HG02759 (cell line): Measurements from ENCODE around the gene GPR84.

Experiments used
- ATAC-seq: cut with Tn5 transposase; IDR thresholded peaks from one replicate; pipeline ENCODE4 v1.9.1; 2021; ENCODE audit warnings: mild to moderate bottlenecking, moderate library complexity; ENCODE audit not compliant: unreplicated experiment

Gene GPR84

DNA sequence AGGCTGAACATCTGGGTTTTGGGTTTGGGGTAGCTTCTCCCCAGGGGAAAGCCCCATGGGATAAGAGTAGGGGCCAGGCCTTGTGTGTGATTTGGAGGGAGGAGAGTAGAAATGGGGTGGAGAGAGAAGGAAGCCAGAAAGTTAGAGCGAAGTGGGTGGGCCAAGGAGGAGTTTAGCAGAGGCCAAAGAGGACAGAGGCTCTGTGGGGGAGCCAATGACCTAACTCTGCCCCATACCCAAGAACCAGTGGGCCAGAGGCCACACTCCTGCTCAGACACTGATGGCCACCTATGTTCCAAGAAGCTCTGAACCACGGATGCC is 10.9 kb upstream of the GPR84 start:
- ATAC-seq, result no peak

DNA sequence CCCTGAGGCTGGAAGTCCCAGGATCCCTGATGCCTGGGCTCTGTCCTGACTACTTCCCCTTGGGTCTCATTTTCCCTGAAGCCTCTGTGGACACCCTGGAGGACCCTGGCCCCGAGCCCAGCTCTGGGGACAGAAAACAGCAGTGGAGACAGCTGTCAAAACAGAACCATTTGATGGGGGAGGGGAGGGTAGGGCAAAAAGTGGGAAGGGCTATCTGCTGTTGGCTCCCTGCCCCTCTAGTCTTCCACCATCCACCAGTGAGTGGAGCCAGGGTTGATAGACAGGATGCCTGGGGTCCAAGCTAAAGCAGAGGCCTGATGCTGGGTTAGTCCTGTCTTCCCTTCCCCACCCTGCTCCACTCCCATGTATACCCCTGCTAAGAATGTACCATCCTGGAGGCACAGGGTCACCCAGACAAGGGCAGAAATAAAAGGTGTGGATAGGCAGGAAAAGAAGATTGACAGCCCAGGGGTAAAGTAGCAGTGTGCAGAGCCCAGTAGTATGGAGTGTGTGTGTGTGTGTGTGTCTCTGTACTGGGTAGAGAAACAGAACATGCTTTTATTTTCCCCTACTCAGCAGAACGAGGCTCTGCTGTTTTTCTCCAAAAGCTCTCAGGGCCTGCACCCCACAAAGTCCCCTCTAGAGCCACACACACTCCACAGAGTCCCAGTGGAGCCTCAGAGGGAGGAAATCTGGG is 10.4 kb upstream of the GPR84 start:
- ATAC-seq, result no peak

DNA sequence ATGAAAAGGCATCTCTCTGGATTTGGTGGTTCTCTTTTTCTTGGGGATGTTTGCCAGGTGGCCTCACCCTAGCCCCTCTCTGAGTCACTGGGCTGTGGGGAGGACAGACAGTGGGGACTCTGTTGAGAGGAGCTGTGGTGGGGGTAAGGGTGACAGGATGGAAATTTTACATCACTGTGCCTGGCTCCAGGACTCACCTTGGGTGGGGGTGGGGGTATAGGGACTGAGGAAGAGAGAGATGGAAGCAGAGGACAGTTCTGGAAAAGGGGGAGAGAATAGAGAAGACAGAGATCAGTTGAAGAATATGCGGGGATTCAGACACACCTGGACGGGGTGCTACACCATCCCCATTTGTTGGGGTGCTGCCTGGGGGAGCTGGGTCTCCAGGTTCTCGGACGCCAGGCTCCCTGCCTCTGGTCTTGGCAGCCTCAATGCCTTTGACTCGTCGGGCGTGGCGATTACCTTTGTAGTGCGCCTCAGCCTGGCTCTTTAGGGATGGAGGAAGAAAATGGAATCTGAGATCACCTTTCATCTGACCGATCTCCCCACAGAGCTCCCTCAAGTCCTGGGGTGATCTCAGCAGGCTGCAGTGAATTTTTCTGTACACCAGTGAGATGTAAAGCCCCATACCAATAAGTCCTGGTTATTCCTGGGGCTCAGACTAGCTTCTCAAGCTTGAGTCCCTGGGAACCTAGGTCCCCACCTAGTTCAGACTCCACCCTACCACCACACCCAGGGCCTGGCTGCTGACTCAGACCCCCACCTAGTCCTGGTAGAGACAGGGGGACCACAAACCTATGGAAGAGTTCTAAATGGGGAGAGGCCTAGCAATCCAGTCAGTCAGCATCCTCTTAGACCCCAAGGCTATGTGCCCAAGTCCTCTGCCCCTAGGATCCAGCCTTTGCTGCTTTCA is 9.6 kb upstream of the GPR84 start:
- ATAC-seq, result no peak

DNA sequence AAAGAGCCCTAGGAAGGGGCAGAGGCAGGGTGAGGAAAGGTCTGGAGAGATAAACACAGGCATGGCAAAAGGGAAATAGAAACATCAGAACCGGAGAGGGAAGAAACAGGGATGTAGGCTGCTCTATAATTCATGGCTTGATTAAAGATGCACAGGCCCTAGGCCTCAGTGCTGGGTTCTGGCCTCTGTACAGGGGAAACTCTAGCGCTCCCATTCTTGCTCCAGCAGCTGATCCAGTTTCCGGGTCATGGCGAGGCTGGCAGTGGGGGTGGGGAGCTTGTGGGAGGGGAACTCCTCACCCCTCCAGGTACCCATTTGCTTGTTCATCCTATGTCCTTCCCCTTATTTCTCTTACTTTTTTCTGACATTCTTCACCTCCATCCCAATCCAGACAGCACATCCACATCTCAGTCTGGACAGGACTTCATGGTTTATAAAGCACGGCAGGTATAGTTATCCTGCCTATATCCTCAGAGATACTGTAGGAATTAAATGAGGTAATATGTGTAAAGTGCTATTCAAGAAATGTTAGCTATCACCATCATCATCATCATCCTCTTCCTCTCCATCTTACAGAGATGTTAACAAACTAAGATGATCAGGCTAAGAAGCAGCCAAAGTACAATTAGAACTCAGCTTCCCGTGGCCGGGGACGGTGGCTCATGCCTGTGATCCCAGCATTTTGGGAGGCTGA is 8.0 kb upstream of the GPR84 start:
- ATAC-seq, result no peak

DNA sequence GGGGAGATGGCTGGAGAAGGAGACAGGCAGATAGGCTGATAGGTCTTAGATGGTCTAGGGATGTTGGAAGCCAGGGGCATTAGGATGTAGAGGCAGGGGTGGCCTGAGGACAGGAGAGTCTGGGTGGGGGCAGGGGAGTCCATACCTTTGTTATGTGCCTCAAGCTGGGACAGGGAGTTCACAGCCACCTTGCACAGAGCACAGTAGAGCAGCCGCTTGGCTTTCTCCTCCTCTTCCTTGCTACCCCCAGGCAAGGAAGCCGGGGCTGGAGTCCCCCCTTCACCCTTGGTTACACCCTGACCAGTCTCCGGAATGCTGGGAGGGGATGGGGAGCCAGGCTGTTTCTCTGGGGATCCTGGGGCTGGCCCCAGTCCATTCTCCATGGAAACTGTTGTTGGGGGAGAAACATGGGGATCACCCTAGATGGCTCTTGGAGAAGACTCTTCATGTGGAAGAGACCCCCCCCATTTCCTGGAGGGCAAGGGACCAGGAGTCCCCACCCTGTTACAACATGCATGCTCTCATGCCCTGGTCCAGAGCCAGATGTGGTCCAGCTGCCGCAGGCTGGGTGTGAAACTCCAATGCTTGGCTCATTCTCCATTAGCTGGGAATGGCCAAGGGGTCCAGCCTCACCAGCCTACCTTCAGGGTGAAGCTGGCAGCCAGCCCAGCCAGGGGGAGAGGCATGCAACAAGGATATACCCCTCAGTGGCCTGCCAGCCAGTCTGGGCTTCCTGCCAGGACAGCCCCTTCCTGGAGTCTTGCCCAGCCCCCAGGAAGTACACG is 7.2 kb upstream of the GPR84 start:
- no peak for ATAC-seq

DNA sequence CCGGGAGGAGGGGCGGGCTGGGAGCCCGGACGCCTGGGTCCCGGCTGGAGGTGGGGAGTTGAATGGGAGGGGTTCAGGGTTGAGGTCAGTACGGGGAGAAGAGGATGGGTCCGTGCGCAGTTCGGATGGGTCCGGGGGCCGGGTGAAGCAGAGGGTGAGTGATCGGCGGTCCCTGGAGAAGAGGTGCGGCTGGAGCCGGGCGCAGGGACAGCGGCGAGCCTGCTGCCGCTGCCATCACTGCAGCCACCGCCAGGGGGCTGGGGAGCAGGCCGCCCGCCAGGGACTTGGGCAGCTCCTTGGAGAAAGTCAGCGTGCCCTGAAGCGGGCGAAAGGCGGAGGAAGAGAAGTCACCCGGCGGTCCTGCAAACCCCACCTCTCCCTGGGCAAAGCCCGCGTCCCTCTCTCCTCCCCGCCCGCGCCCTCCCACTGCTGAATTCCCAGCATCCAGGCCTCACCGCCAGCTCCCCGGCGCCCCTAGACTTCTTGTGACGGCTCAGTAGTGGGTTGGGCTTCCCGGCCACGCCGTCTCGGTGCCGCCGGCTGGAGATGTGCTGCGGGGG is 6.0 kb upstream of the GPR84 start:
- ATAC-seq, result no peak

DNA sequence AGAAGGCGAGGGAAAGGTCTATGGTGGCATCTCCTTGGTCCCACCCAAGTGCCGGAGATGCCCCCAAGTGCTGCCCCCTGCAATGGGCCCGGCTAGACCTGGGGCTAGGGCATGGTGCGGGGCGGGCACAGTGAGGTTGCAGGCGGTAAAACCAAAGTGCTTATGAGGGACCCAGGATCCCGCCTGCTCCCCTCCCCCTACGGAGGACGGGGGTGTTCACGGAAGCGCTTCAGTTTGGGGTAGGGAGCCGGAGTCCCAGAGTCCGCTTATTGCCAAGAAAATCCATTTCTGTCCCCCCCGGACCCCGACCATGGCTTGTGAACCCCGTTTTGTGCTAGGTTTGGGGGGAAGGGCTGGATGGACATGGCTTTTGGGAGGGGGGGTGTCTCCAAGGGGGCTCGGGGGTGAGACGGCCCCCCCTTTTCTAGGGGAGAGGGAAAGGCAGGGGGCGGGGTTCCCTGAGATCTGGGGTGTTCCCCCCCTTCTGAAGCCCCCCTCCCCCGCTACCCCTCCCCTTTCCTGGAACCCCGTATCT is 5.4 kb upstream of the GPR84 start:
- no peak for ATAC-seq

DNA sequence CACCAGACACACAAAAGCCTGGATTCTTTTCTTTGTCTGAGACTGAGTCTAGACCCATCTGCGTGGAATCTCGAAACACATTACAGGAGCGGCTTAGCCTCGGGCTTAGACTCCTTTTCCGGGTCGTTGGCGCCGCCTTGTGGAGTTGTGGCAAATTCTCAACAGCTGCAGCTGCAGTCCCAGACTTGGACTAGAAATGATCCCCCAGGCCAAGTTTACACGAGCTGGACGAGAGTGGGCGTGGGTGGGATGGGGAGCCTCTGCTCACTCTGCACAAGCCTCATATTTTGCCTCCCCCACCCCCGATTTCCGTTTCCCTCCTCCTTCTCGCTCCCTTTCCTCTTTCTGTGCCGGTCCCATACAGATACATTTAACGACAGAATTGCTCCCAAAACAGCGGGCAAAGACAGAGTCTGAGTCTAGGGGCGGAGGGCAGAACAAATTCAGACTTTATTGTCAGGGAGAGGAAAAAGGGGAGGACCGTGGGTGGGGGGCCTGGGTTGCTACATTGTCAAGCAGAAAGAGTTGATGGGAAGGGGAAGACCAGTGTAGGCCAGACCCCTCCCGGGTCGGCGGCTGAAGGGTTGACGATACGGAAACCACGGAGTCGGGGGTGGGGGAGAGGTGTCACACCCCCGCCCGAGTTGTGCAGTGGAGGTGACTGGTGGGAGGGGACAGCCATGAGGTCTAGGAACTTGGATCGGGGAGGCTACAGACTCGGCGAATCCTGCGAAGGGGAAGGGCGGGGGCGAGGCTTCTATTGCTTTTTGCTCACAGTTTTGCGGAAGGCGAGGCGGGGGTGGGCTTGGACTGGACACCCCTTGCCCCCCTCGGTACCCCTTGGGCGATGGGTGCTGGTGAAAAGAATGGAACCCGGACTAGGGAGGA is 4.7 kb upstream of the GPR84 start:
- ATAC-seq, result peak; percentile 83

DNA sequence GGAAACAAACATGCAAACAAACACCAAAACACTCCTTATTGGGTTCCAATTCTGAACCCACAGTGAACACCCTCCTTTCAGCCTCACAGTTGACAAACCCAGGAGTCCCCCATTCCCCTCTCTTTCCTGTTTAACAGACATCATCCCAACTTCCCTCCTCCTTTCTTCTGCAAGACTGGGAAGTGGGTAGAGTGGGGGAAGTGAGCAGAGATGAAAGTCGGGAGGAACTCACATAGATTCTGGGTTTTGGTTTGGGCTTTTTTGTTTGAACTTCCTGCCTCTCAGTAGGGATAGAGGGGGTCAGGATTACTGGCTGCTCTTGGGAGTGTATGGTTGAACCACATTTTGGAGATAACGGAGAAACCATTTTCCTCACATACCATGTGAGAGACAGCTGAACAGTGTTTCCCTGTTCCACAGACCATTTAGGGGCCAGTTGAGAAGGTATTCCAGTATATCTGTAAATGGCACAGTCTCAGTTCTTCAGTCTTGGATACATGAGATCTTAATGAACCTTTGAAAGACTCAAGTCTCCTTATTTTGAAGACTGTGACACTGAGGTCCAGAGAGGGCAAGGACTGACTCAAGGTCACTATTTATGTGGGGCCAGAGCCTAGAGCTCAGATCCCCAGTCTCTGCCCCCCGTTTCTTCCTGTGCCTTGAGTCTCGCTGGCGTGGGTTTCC is 3.9 kb upstream of the GPR84 start:
- peak; percentile 14 for ATAC-seq

DNA sequence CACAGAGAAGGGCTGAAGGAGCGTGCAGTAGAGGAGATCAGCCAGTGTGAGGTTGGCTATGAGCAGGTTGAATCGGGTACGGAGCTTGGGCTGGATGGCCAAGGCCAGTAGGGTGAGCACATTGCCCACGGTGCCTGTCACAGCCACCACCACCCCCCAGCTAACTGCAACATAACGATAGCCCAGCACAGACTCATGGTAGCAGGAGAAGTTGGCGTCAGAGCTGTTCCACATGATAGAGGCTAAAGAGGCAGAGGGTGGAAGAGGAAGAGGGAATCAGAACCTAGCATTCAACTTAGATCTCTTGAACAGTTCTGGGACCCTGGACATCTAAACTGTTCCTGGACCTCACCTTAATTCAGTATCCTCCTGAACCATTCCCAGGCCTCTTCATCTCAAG is 668 bp downstream of the GPR84 start:
- ATAC-seq, result no peak

DNA sequence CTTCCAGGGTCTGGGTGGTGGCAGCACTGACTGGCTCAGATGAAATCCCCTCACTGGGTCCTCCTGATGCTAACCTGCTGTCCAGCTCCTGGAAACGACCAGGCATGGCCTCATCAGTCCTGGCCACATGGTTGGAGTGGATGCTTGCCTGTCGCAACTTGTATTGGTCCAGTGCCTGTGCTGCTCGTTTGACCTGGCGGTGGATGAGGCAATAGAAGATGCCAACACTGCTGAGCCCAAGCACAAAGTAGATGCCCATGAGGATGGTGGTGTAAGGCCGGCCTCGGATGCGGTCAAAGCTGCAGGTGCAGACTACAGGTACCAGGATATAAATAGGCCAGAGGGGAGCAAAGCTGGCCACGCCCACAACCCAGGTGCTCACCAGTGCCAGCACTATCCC is 1.2 kb downstream of the GPR84 start:
- ATAC-seq, result no peak

DNA sequence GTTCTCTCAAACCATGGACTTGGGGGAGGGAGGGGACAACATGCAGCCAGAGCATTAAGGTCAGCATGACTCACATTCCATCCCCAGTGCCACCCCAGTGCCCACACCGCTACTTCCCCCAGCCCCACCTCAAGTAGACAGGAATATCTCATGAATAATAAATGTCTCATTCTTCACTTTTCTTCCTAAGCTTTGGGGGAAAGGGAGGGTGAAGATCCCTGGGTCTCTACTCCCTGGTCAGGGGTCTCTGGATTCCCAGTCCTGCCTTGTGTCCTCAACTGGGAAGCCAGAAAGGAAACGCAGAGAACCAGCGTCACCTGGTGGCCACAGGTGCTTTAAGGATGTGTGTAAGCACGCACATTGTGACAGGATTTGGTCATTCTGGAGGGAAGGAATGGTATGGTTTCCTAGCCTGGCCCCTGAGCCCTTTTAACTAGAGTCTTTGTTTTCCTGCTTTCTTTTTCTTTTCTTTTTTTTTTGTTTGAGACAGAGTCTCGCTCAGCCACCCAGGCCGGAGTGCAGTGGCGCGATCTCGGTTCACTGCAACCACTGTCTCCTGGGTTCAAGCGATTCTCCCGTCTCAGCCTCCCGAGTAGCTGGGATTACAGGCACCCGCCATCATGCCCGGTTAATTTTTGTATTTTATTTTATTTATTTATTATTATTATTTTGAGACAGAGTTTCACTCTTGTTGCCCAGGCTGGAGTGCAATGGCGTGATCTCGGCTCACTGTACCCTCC is 3.4 kb downstream of the GPR84 start:
- ATAC-seq, result no peak

DNA sequence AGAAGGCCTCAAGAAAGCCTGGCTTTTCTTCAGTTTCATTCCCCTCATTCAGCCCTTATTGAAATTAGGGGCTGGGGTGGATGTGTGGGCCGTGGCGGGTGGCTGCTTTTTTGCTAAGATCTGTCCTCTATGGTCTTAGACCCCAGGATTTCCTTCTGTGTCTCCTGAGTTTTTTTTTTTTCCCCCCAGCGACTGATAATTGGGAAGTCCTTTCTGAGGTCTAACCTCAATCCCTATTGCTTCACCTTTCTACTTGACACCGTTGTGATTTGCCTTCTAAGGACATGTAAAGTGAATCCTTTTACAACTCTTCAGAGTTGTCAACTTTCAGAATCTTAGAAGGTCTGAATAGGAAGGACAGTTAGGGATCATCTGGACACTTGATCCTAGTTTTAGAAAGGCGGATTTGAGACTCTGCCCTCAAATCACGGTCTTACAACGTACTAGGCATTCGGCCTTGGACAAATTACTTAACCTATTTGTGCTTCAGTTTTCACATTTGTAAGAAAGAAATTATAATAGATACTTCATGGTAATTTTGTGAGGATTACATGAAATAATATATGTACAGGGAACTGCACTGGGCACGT is 4.4 kb downstream of the GPR84 start:
- ATAC-seq, result no peak

DNA sequence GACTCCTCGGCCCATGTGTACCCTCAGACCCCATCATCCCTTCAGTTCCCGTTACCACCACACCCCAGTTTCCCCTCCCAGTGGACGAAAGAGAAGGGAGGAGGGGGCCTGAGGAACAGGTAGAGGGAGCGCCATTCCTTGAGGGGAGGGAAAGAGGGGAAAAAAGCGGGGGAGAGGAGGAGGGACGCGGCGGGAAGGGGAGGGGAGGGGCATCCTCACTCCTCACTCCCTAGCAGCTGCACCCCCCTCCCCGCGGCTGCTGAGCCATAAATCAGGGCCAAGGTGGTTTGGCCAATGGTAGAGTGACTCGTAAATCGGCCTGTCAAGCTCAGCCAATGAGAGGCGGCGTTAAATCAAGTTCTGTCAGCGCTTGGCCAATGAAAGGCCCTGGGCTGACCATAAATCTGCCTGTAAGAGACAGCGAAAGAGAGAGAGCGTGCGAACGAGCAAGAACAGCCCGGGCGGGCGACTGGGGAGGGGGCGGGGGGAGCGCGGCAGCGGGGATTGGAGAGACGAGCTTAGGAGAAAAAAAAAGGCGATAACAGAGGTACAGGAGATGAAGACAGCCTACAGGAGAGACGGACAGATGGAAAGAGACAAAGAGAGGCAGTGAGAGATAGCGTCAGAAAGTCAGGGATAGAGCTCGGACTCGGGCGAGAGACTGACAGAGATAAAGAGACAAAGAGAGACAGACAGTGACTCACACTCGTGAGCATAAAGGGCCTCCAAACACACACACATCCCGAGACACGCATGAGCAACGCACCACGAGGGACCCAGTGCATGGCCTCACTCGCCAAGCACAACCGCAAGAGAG is 5.1 kb downstream of the GPR84 start:
- peak; percentile 97 for ATAC-seq

DNA sequence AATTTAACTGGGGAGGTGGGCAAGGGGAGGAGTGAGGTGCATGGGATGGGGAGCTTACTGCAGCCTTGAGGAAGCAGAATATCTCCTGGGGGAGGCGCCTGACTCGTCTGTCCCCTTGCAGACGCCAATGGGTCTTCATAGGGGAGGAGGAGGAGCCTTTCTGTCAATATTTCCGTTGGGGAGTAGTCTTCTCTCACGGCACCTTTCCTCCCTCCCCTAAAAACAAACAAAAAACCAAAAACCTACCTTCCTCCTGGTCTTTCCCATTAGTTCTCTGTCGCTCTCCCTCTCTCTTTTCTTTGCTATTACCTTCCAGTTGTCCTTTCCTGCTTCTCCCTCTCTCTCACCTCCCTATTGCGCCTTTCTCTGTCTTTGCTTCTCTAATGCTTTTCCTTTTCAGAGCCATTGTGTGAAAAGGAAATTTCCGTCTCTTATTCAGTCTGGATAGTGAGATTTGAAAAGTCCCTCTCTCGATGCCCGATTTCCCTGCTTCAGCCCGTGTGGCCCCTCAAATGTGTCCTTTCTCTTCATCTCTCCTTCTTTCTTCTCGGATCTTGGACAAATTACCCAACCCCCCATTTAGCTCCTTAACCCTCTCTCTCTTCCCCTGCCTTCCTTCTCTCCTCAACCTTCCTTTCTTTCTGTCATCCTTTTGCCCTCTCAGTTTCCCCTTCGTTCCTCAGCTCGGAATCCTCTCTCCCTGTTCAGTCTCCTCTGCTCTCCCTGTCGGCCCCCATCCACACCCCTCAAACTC is 5.9 kb downstream of the GPR84 start:
- ATAC-seq, result no peak

DNA sequence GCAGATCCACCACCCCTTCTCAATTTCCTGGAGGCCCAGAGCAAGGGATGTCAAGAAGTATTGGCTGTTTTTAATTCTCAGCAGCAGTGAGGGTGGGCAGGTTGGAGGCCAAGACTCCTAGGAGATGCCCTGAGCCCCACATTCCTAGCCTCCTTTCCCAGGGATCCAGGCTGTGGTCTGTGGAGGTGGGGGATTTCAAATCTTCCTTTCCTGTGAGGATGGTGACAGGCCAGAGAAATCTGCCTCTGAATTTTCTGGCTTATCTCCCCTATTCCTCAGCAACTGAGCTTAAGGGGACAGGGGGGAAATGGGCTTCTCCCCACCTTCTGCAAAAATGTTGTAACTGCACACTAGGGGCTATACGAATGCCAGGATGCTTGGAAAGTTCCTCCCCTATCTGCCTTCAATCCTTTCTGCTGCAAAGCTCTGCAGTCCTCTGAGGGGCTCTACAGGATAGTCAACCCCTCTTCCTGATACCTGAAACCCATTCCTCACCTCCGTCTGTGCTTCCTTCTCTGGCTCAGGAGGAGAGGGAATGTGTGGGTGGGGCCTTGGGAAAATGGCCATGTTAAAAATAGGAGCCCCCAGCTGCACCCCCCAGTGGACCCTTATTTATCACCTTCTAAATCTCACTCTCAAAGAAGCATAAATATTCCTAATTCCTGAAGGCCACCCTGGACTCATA is 6.6 kb downstream of the GPR84 start:
- ATAC-seq, result no peak
